HepG2 (cell line): ENCODE data around the gene BTRC. TPM values are rescaled to one million over a fixed set of nuclear protein-coding genes. Genes with fewer than 3 reads are reported as not detected.

Source experiments
- CBX5 ChIP-seq: sonication (generic); formaldehyde crosslinking; IDR thresholded peaks from 2 replicates; pipeline ENCODE4 v1.4.0; 2020; ENCODE audit warnings: missing genetic modification reagents, borderline replicate concordance
- CEBPG ChIP-seq: IDR thresholded peaks from 2 replicates; pipeline ENCODE4 v1.6.1; 2016
- CREM ChIP-seq, 2 experiments: sonication (generic) in 1 of 2; formaldehyde crosslinking in 1 of 2; IDR thresholded peaks; 2 replicates each; pipeline versions ENCODE4 v1.4.0 to v1.6.1; 2016 to 2020; ENCODE audit warnings: antibody characterized with exemption in 1 of 2, mild to moderate bottlenecking in 1 of 2, missing genetic modification reagents in 1 of 2
- FOXJ3 ChIP-seq: sonication (generic); formaldehyde crosslinking; IDR thresholded peaks from 2 replicates; pipeline ENCODE4 v1.4.0; 2020; ENCODE audit warnings: missing genetic modification reagents, mild to moderate bottlenecking, borderline replicate concordance
- HDAC2 ChIP-seq: sonication (generic); formaldehyde crosslinking; IDR thresholded peaks from 2 replicates; pipeline ENCODE4 v1.4.0; 2020; ENCODE audit warnings: missing genetic modification reagents
- MED8 ChIP-seq: sonication (generic); formaldehyde crosslinking; IDR thresholded peaks from 2 replicates; pipeline ENCODE4 v1.8.1; 2023; ENCODE audit warnings: mild to moderate bottlenecking, missing genetic modification reagents; ENCODE audit not compliant: insufficient replicate concordance
- MIER3 ChIP-seq: IDR thresholded peaks from 2 replicates; pipeline ENCODE4 v1.6.1; 2016; ENCODE audit warnings: missing compliant biosample characterization, borderline replicate concordance
- MIXL1 ChIP-seq: IDR thresholded peaks from 2 replicates; pipeline ENCODE4 v1.6.1; 2016
- MLLT10 ChIP-seq: sonication (generic); formaldehyde crosslinking; IDR thresholded peaks from 2 replicates; pipeline ENCODE4 v1.4.0; 2020; ENCODE audit warnings: missing genetic modification reagents
- NR2F6 ChIP-seq, 2 experiments: IDR thresholded peaks; 2 replicates each; pipeline ENCODE4 v1.6.1; 2016; ENCODE audit warnings: antibody characterized with exemption in 1 of 2, mild to moderate bottlenecking in 1 of 2
- PRDM4 ChIP-seq: sonication (generic); formaldehyde crosslinking; IDR thresholded peaks from 2 replicates; pipeline ENCODE4 v1.9.0; 2021; ENCODE audit warnings: missing genetic modification reagents, borderline replicate concordance
- RXRB ChIP-seq: IDR thresholded peaks from 2 replicates; pipeline ENCODE4 v1.6.1; 2016; ENCODE audit warnings: borderline replicate concordance, missing genetic modification reagents, missing compliant biosample characterization
- SMYD3 ChIP-seq: sonication (generic); formaldehyde crosslinking; IDR thresholded peaks from 2 replicates; pipeline ENCODE4 v1.8.1; 2023; ENCODE audit warnings: mild to moderate bottlenecking, missing genetic modification reagents
- ZBTB34 ChIP-seq: sonication (generic); formaldehyde crosslinking; IDR thresholded peaks from 2 replicates; pipeline ENCODE4 v1.8.0; 2022; ENCODE audit warnings: mild to moderate bottlenecking, missing genetic modification reagents
- ZSCAN9 ChIP-seq: IDR thresholded peaks from 2 replicates; pipeline ENCODE4 v1.6.1; 2016; ENCODE audit warnings: borderline replicate concordance
- polyA plus RNA-seq, 8 experiments: library from polyadenylated mRNA; depleted of rRNA in 3 of 8; stranded (reverse) in 7 of 8; unstranded in 1 of 8; fragments of >200 nt; fragmentation: Illumina TruSeq in 4 of 8; extraction: Trizol in 4 of 8; gene quantifications; 2 replicates each; pipeline versions ENCODE4 v1.2.1 to v1.2.3, GENCODE V29; 2011 to 2016; ENCODE audit warnings: low read depth in 4 of 8, missing spikeins in 1 of 8, mixed read lengths in 1 of 8; ENCODE audit not compliant: insufficient read depth in 1 of 8
- total RNA-seq, 5 experiments: library from RNA; depleted of rRNA; stranded (reverse); fragments of >200 nt; fragmentation: Illumina TruSeq; extraction: Trizol; gene quantifications; 2 replicates each; pipeline ENCODE4 v1.2.3, GENCODE V29; 2016; ENCODE audit warnings: low read depth in 1 of 5
- TF ChIP-seq, protein P1 (sequence below): sonication (generic); formaldehyde crosslinking; IDR thresholded peaks from 2 replicates; pipeline ENCODE4 v1.5.1; 2020; ENCODE audit warnings: missing genetic modification reagents, mild to moderate bottlenecking, borderline replicate concordance
- TF ChIP-seq, protein P2 (sequence below): IDR thresholded peaks from 2 replicates; pipeline ENCODE4 v1.6.1; 2012; ENCODE audit warnings: low read depth, low read length, improper control_type of control experiment

The BTRC gene
- total and polyA plus RNA-seq, 2 of the 13 experiments (the other 11 are each of a cell fraction or from before 2014, with no cell fraction given), result 12.0 to 14.4 TPM

DNA sequence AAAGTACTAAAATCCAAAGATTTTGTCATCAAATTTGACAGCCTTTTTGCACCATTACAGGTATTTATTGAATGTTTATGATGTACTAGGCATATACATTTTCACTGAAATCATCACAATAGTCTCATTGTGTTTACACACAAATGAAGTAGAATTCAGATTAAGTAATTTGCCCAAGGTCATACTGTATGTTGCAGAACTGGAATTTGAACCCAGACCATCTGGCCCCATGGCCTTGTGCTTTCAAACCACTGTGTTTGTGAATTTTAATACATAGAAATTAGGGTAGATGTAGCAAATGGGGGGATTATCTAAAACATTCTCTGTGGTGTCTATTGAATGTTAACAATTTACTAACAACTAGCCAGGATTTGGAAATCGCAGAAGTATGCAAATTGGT, 139.3 kb downstream of the BTRC start (continued):
- TF ChIP-seq ZSCAN9 (CRISPR knock-in tag) (0 out of 2 replicates have a peak, but pooled peaks have one; percentile 17), CBX5 (CRISPR knock-in tag) (no peak), ZBTB34 (CRISPR knock-in tag) (no peak), CREM (IDR thresholded peaks at IDR 0.05) (peak; percentile 53; the same call in 1 of the 2 replicates), CREM (CRISPR knock-in tag; IDR thresholded peaks at IDR 0.05) (no peak), MLLT10 (CRISPR knock-in tag) (no peak), MED8 (no peak), MIXL1 (CRISPR knock-in tag) (peak; percentile 63; the same call in 1 of the 2 replicates), MIER3 (peak; percentile 35; the same call in 1 of the 2 replicates), FOXJ3 (CRISPR knock-in tag) (peak; percentile 50; the same call in 1 of the 2 replicates), SMYD3 (no peak), NR2F6 (IDR thresholded peaks at IDR 0.05) (no peak), NR2F6 (CRISPR knock-in tag; IDR thresholded peaks at IDR 0.05) (peak; percentile 41; the same call in 1 of the 2 replicates), RXRB (CRISPR knock-in tag) (peak; percentile 59; the same call in 1 of the 2 replicates), HDAC2 (peak; percentile 43; the same call in 1 of the 2 replicates), CEBPG (CRISPR knock-in tag) (peak; percentile 72), PRDM4 (CRISPR knock-in tag) (no peak)
- TF ChIP-seq, protein P1, sequence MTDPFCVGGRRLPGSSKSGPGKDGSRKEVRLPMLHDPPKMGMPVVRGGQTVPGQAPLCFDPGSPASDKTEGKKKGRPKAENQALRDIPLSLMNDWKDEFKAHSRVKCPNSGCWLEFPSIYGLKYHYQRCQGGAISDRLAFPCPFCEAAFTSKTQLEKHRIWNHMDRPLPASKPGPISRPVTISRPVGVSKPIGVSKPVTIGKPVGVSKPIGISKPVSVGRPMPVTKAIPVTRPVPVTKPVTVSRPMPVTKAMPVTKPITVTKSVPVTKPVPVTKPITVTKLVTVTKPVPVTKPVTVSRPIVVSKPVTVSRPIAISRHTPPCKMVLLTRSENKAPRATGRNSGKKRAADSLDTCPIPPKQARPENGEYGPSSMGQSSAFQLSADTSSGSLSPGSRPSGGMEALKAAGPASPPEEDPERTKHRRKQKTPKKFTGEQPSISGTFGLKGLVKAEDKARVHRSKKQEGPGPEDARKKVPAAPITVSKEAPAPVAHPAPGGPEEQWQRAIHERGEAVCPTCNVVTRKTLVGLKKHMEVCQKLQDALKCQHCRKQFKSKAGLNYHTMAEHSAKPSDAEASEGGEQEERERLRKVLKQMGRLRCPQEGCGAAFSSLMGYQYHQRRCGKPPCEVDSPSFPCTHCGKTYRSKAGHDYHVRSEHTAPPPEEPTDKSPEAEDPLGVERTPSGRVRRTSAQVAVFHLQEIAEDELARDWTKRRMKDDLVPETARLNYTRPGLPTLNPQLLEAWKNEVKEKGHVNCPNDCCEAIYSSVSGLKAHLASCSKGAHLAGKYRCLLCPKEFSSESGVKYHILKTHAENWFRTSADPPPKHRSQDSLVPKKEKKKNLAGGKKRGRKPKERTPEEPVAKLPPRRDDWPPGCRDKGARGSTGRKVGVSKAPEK, result no peak
- TF ChIP-seq, protein P2, sequence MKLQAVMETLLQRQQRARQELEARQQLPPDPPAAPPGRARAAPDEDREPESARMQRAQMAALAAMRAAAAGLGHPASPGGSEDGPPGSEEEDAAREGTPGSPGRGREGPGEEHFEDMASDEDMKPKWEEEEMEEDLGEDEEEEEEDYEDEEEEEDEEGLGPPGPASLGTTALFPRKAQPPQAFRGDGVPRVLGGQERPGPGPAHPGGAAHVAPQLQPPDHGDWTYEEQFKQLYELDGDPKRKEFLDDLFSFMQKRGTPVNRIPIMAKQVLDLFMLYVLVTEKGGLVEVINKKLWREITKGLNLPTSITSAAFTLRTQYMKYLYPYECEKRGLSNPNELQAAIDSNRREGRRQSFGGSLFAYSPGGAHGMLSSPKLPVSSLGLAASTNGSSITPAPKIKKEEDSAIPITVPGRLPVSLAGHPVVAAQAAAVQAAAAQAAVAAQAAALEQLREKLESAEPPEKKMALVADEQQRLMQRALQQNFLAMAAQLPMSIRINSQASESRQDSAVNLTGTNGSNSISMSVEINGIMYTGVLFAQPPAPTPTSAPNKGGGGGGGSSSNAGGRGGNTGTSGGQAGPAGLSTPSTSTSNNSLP, result peak; percentile 77
